Activated naive CD4-positive, alpha-beta T cell treated with anti-CD3 and anti-CD28 coated beads, Interleukin-2, amount 50 U/mL, for 24 hours (primary cell): ENCODE measurements around the gene XRCC5.

ENCODE experiments used
- H3K27ac Mint-ChIP-seq: one replicate; pipeline ENCODE4 v1.8.0; 2021; ENCODE audit warnings: mild to moderate bottlenecking, mixed read lengths
- H3K27me3 Mint-ChIP-seq: one replicate; pipeline ENCODE4 v1.8.0; 2021; ENCODE audit warnings: mixed read lengths
- H3K36me3 Mint-ChIP-seq: one replicate; pipeline ENCODE4 v1.8.0; 2021; ENCODE audit warnings: mixed read lengths
- H3K4me1 Mint-ChIP-seq: one replicate; pipeline ENCODE4 v1.8.0; 2021; ENCODE audit warnings: mixed read lengths
- H3K4me3 Mint-ChIP-seq: one replicate; pipeline ENCODE4 v1.8.0; 2021; ENCODE audit warnings: mild to moderate bottlenecking, mixed read lengths
- H3K9me3 Mint-ChIP-seq: one replicate; pipeline ENCODE4 v1.8.0; 2021; ENCODE audit warnings: mixed read lengths

The XRCC5 gene

GRCh38 chr2:216181351-216181750 lies 72.2 kb downstream of the XRCC5 start:
- H3K9me3 Mint-ChIP-seq, result no peaks in the 10 kb centered on the region
- no peak overlapping the region for H3K4me3 Mint-ChIP-seq
- peaks cover 40% of the 10 kb centered on the region for H3K36me3 Mint-ChIP-seq
- H3K27ac Mint-ChIP-seq, result peak overlapping the region; percentile 3
- no peaks in the 10 kb centered on the region for H3K27me3 Mint-ChIP-seq
- H3K4me1 Mint-ChIP-seq, result peaks cover 90% of the 10 kb centered on the region

- peak overlapping the region; percentile 53 for H3K27ac Mint-ChIP-seq
- H3K4me3 Mint-ChIP-seq, result peak overlapping the region; percentile 38
- H3K36me3 Mint-ChIP-seq, result peaks cover 34% of the 10 kb centered on the region
- H3K27me3 Mint-ChIP-seq, result no peaks in the 10 kb centered on the region
- peaks cover 90% of the 10 kb centered on the region for H3K4me1 Mint-ChIP-seq
- no peaks in the 10 kb centered on the region for H3K9me3 Mint-ChIP-seq
These were observed 72.9 kb downstream of the XRCC5 start for GRCh38 chr2:216181953-216182461.

DNA sequence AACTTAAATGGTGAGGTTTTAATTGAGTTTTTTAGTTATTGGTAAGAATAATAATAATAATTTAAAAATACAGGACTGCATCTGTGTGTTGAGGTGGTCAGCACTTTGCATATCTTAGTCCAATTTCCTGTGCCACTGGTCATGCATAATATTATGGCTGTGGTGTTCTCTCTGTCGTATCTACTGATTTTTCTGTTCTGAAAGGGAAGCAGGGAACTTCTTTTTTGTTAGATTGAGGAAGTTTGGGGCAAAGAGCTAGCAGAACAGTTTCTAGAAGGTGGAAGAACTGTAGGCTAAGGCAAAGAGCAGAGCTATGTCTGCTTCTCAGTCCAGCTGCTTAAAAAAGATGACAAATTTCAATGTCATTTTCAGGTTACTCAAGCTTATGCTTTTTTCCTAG lies 74.3 kb downstream of the XRCC5 start:
- H3K36me3 Mint-ChIP-seq, result peaks cover 32% of the 10 kb centered on the region
- H3K9me3 Mint-ChIP-seq, result no peaks in the 10 kb centered on the region
- H3K27ac Mint-ChIP-seq, result no peak overlapping the region
- peaks cover 89% of the 10 kb centered on the region for H3K4me1 Mint-ChIP-seq
- H3K27me3 Mint-ChIP-seq, result no peaks in the 10 kb centered on the region
- H3K4me3 Mint-ChIP-seq, result no peak overlapping the region

GRCh38 chr2:216188559-216188850 lies 79.4 kb downstream of the XRCC5 start:
- Mint-ChIP-seq H3K27ac (peak overlapping the region; percentile 89), H3K36me3 (peaks cover 10% of the 10 kb centered on the region), H3K9me3 (no peaks in the 10 kb centered on the region), H3K4me1 (peaks cover 64% of the 10 kb centered on the region), H3K27me3 (no peaks in the 10 kb centered on the region), H3K4me3 (no peak overlapping the region)

DNA sequence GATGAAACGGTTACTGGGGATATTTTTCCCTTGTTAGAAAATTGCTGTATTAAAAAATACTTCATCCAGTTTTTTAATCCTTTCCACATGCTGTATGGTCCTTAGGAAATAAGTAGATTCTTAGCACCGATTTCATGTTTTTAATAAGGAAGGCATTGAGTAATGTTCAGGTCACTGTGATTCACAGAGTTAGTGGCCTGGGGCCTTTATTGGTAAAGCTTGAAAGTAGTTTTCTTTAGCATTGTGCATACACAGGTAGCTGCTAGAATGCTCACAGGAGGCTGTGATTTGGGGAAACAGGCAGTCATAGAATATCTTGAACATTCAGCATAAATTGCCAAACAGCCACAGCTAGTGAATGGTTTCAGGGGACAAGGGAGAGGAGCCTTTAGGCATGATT lies 79.8 kb downstream of the XRCC5 start:
- H3K4me3 Mint-ChIP-seq, result no peak overlapping the region
- H3K4me1 Mint-ChIP-seq, result peaks cover 64% of the 10 kb centered on the region
- no peaks in the 10 kb centered on the region for H3K9me3 Mint-ChIP-seq
- no peaks in the 10 kb centered on the region for H3K27me3 Mint-ChIP-seq
- H3K27ac Mint-ChIP-seq, result peak overlapping the region; percentile 89
- peaks cover 11% of the 10 kb centered on the region for H3K36me3 Mint-ChIP-seq

DNA sequence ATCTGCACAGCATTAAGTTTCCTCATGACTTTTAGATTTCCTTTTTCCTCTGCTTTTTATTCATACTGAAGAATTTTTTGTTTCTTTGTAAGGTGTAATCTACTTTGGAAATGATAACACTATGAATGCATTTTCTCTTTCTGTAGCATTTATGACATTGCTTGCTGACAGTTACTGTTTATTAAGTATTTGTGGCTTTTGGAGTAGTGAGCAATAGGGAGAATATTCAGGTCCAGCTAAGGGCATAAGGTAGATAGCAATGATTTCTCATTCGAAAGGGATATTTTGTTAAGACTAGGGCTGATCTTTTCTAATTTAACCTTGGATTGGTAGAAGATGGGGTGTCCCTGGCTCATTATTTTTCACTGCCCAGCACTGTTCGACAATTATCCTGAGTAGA lies 80.3 kb downstream of the XRCC5 start:
- peaks cover 15% of the 10 kb centered on the region for H3K36me3 Mint-ChIP-seq
- no peaks in the 10 kb centered on the region for H3K9me3 Mint-ChIP-seq
- peak overlapping the region; percentile 89 for H3K27ac Mint-ChIP-seq
- H3K27me3 Mint-ChIP-seq, result no peaks in the 10 kb centered on the region
- H3K4me3 Mint-ChIP-seq, result no peak overlapping the region
- peaks cover 66% of the 10 kb centered on the region for H3K4me1 Mint-ChIP-seq

DNA sequence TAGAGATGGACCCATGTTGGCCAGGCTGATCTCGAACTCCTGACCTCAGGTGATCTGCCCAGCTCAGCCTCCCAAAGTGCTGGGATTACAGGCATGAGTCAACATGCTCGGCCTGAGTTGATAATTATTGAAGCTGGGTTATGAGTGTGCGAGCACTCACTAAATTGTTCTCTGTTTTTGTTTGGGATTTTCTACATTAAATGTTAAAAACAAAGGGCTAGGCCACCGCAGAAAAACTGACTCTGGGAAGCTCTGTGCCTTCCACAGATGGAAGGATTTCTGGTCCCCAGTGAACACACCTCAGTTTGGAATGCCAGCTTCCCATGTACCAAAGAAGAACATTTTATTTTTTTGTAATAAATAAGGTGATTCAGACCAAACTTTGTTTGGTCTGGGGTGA lies 83.0 kb downstream of the XRCC5 start:
- H3K4me3 Mint-ChIP-seq, result no peak overlapping the region
- no peaks in the 10 kb centered on the region for H3K9me3 Mint-ChIP-seq
- H3K27ac Mint-ChIP-seq, result no peak overlapping the region
- H3K36me3 Mint-ChIP-seq, result peaks cover 26% of the 10 kb centered on the region
- no peaks in the 10 kb centered on the region for H3K27me3 Mint-ChIP-seq
- peaks cover 57% of the 10 kb centered on the region for H3K4me1 Mint-ChIP-seq

DNA sequence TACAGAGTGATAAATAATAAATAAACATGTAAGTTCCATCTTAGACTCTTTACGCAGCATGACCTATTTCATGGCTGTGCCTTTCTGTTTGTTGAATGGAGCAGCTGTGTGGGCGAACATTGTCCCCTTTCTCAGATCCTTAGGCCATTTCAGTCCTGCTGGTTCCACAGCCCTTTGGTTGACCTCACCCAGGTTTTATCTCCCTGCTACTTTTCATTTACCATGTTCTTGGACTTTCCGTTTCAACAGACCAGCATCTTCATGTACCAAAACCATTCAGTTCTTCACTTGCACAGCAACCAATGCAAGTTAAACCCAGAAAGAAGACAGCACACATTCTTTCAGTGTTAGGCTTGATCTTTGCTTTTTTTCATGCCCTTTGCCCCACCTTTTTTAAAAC lies 83.8 kb downstream of the XRCC5 start:
- Mint-ChIP-seq H3K9me3 (no peaks in the 10 kb centered on the region), H3K36me3 (peaks cover 27% of the 10 kb centered on the region), H3K27me3 (no peaks in the 10 kb centered on the region), H3K4me3 (no peak overlapping the region), H3K4me1 (peaks cover 54% of the 10 kb centered on the region), H3K27ac (no peak overlapping the region)

- Mint-ChIP-seq H3K36me3 (peaks cover 26% of the 10 kb centered on the region), H3K4me3 (peak overlapping the region; percentile 64), H3K27me3 (no peaks in the 10 kb centered on the region), H3K27ac (peak overlapping the region; percentile 96), H3K4me1 (peaks cover 44% of the 10 kb centered on the region), H3K9me3 (no peaks in the 10 kb centered on the region)
These were observed 84.9 kb downstream of the XRCC5 start for GRCh38 chr2:216194013-216194412.

- no peaks in the 10 kb centered on the region for H3K9me3 Mint-ChIP-seq
- H3K4me1 Mint-ChIP-seq, result peaks cover 40% of the 10 kb centered on the region
- H3K4me3 Mint-ChIP-seq, result peak overlapping the region; percentile 64
- H3K27me3 Mint-ChIP-seq, result no peaks in the 10 kb centered on the region
- peak overlapping the region; percentile 96 for H3K27ac Mint-ChIP-seq
- peaks cover 28% of the 10 kb centered on the region for H3K36me3 Mint-ChIP-seq
These were observed 85.4 kb downstream of the XRCC5 start for GRCh38 chr2:216194561-216194960.

DNA sequence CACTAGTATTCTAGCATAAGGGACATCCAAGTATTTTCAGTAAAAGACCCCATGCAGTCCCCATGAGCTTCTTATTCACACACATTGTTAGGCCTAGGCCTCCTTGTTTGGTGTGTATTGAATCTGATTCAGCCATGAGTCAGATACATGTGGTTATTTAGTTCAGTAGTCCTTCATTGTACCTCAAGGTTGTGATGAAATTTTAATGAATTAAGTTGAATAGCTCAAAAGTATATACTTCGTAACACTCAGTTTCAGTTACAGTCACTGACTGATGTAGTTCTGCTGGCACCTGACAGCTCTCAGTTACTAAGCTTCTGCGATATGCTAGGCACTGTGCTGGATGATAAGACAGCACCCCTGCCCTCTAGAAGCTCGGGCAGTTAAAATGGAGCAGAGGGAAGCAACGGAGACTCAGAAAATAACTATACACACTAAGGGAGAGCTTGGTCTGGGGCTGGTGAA lies 86.4 kb downstream of the XRCC5 start:
- Mint-ChIP-seq H3K27ac (peak overlapping the region; percentile 94), H3K9me3 (no peaks in the 10 kb centered on the region), H3K36me3 (peaks cover 28% of the 10 kb centered on the region), H3K27me3 (no peaks in the 10 kb centered on the region), H3K4me3 (peak overlapping the region; percentile 45), H3K4me1 (peaks cover 39% of the 10 kb centered on the region)

DNA sequence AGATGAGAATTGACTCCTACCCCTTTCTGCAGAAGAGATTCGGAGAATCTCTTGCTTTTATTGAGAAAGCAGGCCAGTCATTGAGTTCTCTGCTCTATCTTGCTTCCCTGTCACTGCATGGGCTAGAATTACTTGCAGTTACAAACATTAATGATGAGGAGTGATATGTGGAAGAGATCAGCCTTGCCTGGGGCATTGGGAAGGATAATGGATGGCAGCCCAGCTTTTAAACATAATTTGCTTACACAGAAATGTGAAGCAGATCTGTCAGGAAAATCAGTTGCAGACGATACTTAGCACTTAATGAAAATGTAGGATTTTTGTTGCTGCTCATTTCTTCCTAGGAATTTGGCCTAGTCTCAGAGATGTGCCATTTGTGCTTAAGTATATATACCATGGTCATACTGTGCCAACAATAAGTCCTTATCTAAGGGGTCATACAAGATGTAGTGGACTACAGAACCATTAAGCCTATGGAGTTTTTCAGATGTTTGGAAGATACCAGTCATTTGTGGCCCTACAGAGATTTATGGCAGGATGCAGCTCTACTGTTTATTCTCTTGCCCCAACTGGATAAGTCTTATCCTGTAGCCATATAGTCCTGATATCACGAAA lies 92.7 kb downstream of the XRCC5 start:
- H3K4me3 Mint-ChIP-seq, result no peak overlapping the region
- no peaks in the 10 kb centered on the region for H3K27me3 Mint-ChIP-seq
- peaks cover 31% of the 10 kb centered on the region for H3K4me1 Mint-ChIP-seq
- peak overlapping the region; percentile 57 for H3K27ac Mint-ChIP-seq
- peaks cover 38% of the 10 kb centered on the region for H3K36me3 Mint-ChIP-seq
- H3K9me3 Mint-ChIP-seq, result no peaks in the 10 kb centered on the region

DNA sequence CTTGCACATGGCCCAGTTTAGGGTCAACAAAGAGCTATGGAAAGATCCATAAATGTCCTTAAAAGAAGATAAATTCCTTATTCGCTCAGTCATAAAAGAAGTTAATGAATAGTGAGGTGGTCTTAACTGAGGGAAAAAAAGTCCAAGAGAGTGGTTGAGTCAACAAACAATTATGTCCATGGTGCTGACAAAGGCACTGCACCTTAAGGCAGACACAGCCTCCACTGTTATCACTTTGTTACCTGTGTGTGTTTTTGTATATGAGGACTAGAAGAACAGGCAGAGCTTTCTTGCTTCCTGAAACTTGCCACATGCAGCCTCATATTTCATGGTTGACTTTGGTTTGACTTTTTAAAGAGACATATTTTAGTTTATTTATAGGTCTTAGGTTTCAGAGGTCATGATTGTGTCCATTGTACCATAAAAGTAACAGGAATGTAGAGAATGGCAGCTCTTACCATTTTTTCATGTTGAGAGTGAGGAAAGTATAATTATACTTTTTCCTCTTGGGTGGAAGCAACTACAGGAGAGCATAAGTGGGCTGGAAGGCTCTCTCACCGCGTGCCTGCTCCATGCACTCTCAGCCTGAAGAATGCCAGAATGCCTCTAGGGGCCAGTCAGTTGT lies 93.6 kb downstream of the XRCC5 start:
- Mint-ChIP-seq H3K27ac (peak overlapping the region; percentile 84), H3K36me3 (peaks cover 45% of the 10 kb centered on the region), H3K9me3 (no peaks in the 10 kb centered on the region), H3K4me1 (peaks cover 37% of the 10 kb centered on the region), H3K27me3 (no peaks in the 10 kb centered on the region), H3K4me3 (no peak overlapping the region)

DNA sequence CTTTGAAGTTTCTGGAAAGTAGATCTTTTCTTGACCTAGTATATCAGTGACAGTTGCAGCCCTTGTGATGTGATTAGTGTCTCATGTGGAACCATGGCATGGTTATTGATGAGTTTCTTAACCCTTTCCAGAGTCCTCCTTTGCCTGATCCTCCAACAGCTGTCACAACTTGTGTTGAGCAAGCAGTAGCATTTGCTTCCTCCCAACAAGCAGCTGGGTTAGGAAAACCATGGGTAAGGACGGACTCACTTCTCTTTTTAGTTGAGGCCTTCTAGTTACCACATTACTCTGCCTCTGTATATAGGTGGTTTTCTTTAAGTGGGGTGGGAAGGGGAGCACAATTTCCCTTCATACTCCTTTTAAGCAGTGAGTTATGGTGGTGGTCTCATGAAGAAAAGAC lies 96.3 kb downstream of the XRCC5 start:
- Mint-ChIP-seq H3K9me3 (no peaks in the 10 kb centered on the region), H3K27ac (no peak overlapping the region), H3K4me3 (no peak overlapping the region), H3K36me3 (peaks cover 52% of the 10 kb centered on the region), H3K4me1 (peaks cover 56% of the 10 kb centered on the region), H3K27me3 (no peaks in the 10 kb centered on the region)

GRCh38 chr2:216206041-216206703 lies 97.0 kb downstream of the XRCC5 start:
- Mint-ChIP-seq H3K27me3 (no peaks in the 10 kb centered on the region), H3K36me3 (peaks cover 52% of the 10 kb centered on the region)

GRCh38 chr2:216206821-216207220 lies 97.7 kb downstream of the XRCC5 start:
- Mint-ChIP-seq H3K9me3 (no peaks in the 10 kb centered on the region), H3K27ac (peak overlapping the region; percentile 95), H3K27me3 (no peaks in the 10 kb centered on the region), H3K4me3 (no peak overlapping the region), H3K4me1 (peaks cover 62% of the 10 kb centered on the region), H3K36me3 (peaks cover 49% of the 10 kb centered on the region)

More at GRCh38 chr2:216206041-216206703, 97.0 kb downstream of the XRCC5 start:
- Mint-ChIP-seq H3K27ac (peak overlapping the region; percentile 95), H3K4me1 (peaks cover 61% of the 10 kb centered on the region), H3K9me3 (no peaks in the 10 kb centered on the region), H3K4me3 (peak overlapping the region; percentile 63)
